Activated CD4-positive, alpha-beta T cell treated with anti-CD3 and anti-CD28 coated beads for 1 hour (primary cell): ENCODE measurements around the gene MPPED1.

ENCODE experiments used
- DNase-seq: peaks from one replicate; pipeline ENCODE4 v3.0.0-alpha.2; 2020

MPPED1 gene

DNA sequence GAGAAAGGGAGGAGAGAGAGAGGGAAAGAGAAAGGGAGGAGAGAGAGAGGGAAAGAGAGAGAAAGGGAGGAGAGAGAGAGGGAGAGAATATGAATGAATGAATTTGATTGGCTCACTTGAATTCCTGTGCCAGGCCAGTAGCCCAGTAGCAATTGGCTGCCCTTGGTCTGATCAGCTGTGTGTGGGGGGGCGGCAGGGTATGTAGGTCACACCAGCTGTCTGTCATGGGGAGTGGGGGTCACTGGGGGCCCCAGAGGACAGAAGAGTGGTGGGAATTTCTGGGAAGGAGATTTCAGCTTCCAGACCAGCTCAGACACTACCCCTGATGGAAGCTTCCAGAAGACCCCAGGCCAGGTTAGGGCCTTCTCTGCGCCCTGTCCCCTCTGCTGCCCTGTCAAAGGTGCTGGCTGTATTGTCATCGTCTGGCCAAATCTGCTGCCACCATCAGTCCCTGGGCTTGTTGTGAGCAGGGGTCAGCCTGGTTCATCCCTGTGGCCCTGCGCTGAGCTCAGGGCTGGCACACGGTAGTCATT lies 21.1 kb downstream of the MPPED1 start:
- no peak for DNase-seq

GRCh38 chr22:43433451-43434274 lies 21.8 kb downstream of the MPPED1 start:
- DNase-seq = no peak

GRCh38 chr22:43434275-43434927 lies 22.6 kb downstream of the MPPED1 start:
- no peak for DNase-seq

GRCh38 chr22:43434928-43435311 lies 23.1 kb downstream of the MPPED1 start:
- DNase-seq = no peak

DNA sequence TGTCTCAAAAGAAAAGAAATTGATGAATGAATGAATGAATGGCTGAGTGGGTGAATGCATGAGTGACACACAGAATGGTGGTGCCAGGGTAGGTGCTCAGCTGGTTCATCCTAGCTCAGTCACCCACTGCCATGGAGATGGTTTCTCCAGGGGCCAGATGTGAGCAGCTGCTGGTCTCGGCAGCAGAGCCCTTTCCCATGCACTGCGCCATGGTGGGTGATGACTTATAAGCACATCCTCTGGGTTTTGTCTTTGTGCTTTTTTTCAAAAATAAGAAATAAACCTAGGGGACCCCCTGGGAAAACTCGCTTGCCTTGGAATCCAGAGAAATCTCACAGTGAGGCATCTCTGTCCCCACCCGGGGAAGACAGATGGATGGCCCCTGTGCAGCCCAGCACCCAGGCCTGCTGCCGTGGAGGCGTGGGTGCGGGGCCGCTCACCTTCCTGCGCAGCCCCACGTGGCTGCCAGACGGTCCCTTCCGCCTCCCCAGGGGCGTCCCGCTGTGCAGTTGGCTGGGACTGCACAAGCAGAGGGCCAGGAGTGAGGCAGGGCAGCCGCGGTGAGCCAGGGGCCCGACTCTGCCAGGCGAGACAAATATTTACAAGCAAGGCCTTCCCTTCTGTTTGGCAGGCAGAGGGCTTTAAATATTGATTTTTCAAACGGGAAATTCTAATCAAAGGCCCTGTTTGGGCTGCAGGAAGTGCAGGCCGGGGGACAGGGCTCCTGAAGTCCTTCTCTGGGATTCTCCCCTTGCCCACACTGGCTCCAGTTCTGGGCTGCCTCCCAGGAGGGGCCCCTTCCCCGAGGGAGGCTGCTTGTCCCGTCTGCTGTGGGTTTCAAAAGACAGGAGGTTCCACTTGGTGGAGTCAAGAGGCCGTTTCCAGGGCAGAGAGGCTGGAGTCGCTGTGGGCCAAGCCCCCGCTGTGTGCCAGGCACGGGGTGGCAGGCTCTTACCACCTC lies 24.3 kb downstream of the MPPED1 start:
- DNase-seq = no peak

DNA sequence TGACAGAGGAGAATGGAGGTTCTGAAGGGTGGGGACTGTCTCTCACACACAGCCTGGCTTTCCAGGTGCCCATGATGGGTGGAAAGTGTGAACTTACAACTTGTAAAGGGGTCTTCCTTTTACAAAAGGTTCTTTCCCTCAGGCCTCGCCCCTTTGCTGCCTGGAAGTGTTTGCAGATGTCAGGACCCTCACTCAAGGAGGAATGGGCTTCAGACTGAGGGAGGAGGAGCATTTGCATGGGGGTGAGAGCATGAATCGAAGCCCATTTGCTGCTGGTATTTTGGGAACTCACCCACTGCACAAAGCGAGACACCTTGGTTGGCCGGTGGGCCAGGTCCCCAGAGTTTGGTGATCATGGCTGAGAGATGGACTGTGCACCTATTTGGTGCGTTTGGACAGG lies 25.1 kb downstream of the MPPED1 start:
- no peak for DNase-seq

GRCh38 chr22:43437871-43438475 lies 26.2 kb downstream of the MPPED1 start:
- DNase-seq = no peak

DNA sequence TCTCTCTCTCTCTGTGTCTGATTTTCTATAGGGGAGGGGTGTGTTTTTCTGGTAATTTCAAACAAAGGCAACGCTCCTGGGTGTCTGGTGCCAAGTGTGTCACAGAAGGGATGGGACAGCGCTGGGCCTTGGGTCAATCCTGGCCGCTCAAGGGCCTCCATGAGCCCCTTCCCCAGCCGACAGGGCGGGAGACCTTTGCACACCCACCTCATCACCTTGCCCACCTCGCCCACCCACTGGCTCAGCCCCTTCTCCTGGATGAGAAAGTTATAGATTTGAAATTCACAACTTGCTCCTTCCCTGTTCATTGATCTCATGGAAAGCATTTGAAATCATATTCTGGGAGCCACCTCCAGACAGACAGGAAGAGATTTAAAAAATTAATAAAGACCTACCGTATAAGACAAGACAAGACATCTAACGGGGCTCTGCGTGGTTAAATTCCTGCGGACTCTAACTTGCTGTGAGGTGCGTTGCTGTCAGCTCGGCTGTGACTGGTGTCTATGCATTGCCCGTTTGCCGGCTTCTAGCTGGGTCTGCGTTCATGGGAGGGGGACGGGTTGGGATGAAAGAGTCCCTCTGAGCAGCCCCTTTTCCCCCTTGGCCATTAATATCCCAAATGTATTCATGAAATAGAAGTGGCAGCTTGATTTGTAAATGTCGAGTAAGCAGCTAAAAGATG lies 27.0 kb downstream of the MPPED1 start:
- DNase-seq = no peak

DNA sequence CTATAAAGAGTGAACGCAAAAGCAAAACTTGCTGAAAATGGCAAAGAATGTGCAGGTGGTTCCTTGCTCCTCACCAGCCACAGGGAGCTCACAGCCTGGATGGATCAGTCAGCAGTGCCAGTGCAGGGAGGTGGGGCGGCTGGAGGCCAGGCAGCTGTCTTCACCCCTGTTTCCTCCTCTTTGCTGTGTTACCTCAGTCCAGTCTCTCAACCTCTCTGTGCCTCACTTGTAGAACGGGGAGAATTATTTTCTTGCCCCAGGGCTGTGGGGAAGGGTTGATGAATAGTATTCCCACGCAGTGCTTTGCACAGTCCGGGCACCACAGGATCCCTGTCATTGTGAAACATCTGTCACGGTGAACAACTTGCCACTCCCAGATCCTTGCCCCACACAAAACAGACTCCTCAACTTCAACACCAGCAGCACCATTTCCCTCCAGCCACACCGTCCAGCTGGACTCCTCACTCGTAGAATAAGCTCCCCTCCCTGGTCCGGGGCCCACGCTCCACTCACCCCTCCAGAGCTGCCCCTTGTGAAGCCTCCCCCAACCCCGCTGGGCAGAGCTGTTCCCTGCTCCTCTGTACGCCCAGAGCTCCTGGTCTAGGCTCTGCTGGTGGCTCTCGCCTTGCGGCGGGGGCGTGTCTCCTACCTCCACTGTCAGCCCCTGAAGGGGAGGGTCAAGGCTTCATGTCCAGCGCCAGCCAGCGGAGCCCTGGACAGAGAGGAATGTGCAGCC lies 27.7 kb downstream of the MPPED1 start:
- no peak for DNase-seq

GRCh38 chr22:43440104-43440387 lies 28.2 kb downstream of the MPPED1 start:
- DNase-seq = no peak

DNA sequence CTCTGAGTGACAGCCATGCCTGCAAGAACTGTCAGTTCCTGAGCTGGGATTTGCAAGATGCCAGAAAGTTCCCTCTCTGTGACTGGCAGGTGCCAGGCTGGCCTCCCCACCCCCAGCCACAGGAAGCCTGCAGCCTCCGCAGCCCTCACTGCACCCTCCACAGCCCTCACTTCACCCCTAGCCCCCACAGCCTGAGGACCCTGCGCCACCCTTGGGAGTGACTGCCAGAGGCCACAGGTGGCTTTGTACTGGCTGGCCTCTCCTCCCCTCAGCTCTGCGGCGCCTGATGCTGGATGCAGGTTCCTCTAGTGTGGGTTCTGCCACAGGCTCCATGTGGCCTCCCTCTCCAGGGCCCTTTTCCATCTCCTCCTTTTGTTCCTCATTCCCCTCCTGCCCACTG lies 28.7 kb downstream of the MPPED1 start:
- no peak for DNase-seq

GRCh38 chr22:43441216-43441615 lies 29.4 kb downstream of the MPPED1 start:
- no peak for DNase-seq

- DNase-seq = no peak
Observed at GRCh38 chr22:43441751-43442150, 29.9 kb downstream of the MPPED1 start.

DNA sequence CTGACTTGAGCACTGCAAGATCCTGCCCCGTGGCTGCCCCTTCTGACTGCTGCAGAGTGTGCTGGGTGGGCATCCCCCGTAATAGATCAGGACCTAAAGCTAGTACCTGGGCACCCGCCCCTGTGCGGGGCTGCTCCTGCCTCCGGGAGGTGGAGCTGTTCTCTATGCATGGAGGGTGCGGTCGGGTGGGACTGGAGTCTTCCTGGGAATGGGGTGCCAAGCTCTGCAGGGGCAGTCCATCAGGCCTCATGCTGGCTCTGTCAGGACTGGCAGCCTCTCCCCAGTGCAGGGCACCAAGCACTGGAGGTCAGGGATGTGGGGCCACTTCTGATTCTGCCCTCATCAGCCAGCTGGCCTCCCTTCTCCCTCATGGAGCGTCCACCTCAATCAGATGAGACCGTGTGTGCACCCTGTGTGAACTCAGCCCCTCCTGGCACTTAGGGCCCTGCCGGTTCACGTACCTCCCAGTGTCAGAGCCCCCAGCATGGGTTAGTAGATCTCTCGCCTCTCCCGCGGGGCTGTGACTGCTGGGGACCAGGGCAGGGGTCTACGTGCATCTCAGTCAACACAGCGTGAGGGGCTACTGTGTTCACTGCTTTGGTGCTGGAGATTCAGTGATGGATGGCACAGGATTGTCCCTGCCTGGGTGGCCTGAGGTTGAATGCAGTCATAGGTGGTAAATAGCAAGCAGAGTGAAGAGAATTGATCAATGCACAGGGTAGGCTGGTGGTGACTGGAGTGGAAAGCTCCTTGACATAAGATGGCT lies 30.8 kb downstream of the MPPED1 start:
- DNase-seq = no peak

GRCh38 chr22:43443152-43443471 lies 31.3 kb downstream of the MPPED1 start:
- DNase-seq = no peak

DNA sequence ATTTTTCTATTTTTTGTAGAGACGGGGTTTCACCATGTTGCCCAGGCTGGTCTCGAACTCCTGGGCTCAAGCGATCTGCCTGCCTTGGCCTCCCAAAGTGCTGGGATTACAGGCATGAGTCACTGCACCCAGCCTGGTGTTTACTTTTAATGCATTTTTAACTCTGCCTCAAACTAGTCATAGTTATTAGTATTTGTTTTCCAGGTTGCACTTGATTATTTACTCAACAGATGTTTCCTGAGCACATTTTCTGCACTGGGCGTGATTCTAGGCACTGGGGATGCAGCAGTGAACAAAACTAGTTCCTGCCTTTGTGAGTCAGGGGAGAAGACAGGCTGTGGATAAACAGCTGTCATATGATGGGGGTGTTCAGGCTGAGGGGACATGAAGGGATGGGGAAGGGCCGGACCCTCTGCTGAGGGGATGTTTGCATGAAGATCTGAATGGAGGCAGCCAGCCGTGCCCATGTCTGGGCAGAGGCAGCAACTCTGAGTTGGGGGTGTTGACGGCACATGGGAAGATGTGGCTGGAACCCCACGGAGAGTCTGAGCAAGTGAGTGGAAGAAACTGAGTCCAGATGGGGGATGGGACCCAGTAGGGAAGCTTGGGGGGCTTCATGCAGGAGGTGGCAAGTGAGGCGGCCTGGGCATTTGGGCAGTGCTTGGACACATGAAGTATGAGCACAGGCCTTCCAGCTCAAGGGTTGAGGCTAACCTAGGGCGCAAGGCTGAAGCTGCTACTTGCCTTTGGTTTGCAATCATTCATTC lies 34.4 kb downstream of the MPPED1 start:
- no peak for DNase-seq

DNA sequence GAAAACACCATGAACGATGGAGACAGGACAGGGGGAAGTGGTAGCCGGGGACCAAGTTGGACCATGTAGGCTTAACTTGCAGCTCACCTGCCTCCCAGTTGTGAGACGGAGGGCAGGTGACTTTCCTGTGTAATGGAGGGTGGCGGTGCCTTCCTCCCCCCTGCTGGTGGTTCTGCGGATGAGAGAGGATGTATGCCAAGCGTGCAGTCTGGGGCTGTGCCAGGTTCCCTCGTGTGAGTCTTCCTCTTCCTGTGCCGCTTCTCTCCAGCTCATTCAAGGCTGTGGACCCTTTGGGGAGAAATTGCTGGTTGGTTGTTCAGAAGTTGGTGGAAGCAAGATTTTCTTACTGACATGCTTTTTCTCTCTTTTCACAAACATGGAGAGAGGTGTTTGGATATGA lies 35.1 kb downstream of the MPPED1 start:
- DNase-seq = no peak

DNA sequence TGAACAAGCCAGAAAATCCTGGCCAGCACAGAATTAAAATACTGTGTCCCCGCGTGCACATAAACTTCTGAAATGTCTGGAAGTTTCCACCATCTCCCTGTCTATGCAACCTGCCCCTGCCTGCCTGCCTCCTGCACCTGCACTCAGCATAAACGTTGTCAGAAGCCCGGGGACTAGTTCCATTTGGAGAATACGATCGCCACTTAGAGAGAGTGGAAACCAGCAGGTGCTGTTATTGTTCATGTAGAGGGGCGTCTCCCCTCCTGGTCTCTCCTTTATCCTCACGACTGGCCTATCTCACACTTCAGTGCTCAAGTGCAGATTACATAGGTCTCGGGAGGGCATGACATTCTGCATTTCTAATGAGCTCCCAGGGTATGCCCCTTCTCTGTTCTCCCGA lies 35.6 kb downstream of the MPPED1 start:
- DNase-seq = no peak

GRCh38 chr22:43448048-43448447 lies 36.2 kb downstream of the MPPED1 start:
- DNase-seq = no peak

- DNase-seq = no peak
Observed at GRCh38 chr22:43449205-43449830, 37.5 kb downstream of the MPPED1 start.
